NCI-H146 (cell line): Measurements from ENCODE around the gene OCRL.
A peak's percentile ranks its signal among the peaks of the same experiment; 100 is the strongest.

ENCODE experiments used
- DNase-seq: peaks from one replicate; lab custom pipeline; 2025; lab: John Stamatoyannopoulos, UW

OCRL gene

DNA sequence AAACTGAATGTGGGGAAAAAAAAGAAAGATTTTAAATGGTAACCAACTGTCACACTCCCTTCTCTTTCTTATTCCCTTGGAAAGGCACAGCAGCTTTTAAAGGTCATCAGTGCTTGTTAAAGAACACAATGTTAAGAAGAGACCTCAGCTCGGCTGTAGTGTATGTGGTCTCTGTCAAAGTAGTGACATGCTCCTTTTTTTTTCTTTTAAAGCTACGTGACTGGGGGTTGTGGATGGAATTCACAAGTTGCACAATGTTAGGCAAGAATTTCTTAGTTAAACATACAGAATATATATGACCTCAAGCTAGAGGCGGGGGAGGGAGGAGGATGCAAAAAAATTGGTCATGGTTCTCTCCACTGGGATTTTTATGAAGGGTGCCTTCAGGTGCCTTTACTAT is 45.6 kb downstream of the OCRL start:
- no peak for DNase-seq

- no peak for DNase-seq
Observed at GRCh38 chrX:129586446-129586845, 46.4 kb downstream of the OCRL start.

GRCh38 chrX:129590596-129590995 is 50.5 kb downstream of the OCRL start:
- DNase-seq = no peak

GRCh38 chrX:129593137-129593536 is 53.1 kb downstream of the OCRL start:
- no peak for DNase-seq

- DNase-seq = no peak
Observed at GRCh38 chrX:129594781-129595180, 54.7 kb downstream of the OCRL start.

GRCh38 chrX:129596077-129596476 is 56.0 kb downstream of the OCRL start:
- no peak for DNase-seq

DNA sequence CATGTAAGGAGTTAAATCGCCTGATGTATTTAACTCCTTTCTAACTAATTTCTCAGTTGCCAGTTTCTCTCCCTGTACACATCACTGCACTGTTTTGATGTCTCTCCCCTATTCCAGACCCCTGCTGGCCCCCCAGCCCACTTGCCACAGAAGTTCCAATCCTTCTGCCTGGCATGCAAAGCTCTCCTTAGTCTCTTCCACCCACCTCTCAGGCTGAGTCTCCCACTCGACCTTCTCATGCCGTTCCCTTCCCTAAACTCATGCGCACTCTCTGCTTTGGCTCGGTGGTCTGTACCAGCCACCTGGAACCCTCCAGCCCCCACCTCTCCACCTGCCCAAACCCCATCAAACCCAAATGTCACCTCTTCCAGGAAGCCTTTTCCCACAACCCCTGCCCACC is 57.8 kb downstream of the OCRL start:
- no peak for DNase-seq

DNA sequence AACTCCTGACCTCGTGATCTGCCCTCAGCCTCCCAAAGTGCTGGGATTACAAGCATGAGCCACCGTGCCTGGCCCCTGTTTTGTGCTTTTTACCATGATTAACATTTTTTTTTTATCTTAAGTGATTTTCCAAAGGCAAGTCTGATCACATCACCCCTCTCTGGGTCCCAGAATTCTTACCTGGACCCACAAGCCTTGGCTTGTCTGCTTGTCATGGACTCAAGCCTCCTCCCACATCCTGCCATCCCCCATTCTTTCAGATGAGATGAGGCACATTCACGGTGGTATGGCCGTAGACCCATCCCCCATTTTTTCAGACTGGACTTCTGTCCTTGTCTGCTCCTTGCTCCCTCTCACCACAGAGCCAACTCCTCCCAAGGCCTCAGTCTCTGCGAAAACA is 59.4 kb downstream of the OCRL start:
- no peak for DNase-seq

GRCh38 chrX:129599996-129600395 is 59.9 kb downstream of the OCRL start:
- no peak for DNase-seq

- no peak for DNase-seq
Observed at GRCh38 chrX:129600981-129601424, 60.9 kb downstream of the OCRL start.

DNA sequence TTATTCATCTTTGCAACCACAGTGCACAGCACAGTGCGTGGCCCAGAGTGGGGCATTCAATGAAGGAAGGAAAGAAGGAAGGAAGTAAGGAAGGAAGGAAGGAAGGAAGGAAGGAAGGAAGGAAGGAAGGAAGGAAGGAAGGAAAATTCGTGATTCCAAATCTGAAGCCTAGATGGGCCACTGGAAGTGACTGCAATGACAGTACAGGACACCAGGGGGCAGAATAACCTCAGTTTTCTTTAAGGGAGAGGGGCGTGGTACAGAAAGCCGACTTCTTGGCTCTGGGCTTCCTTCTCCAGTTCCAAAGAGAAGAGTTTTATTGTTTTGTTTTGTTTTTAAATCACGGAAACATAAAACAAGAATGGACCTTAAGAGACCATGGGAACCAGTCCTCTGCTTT is 66.9 kb downstream of the OCRL start:
- peak; percentile 54 for DNase-seq

DNA sequence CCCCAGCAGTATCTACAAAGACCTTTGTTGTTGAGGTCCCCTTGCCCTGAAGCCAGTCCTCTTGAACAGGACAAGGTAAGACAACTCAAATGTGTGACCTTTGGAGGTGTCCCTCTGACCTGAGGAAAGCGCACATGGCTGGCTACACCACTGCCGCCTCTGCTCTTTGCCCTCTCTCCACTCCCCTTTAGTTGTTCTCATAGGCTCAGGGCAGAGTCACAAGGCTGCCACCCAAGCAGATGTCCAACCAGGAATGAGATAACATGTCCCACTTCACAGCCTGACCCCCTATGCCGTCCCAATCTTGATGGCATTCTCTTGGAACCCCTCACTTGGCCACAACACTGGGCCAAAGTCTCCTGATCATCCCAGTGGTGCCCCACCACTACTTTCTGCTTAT is 68.4 kb downstream of the OCRL start:
- no peak for DNase-seq

GRCh38 chrX:129609395-129609794 is 69.3 kb downstream of the OCRL start:
- DNase-seq = no peak

DNA sequence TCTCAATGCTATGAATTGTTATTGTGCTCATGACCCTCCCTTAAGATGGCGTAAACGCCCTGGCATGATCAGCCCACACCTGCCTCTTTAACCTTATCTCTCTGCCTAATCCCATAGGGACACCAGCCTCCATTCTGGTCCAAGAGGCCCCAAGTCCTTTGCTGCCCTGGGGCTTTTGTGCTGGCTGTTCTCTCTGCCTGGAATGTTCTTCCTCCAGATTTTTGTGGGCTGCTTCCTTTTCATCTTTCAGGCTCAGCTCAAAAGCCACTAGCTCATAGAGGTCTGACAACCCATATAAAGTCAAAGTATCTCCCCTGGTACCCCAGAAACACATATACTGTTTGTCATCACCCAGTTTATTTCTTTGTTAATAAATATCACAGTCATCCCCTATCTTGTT is 72.3 kb downstream of the OCRL start:
- no peak for DNase-seq

DNA sequence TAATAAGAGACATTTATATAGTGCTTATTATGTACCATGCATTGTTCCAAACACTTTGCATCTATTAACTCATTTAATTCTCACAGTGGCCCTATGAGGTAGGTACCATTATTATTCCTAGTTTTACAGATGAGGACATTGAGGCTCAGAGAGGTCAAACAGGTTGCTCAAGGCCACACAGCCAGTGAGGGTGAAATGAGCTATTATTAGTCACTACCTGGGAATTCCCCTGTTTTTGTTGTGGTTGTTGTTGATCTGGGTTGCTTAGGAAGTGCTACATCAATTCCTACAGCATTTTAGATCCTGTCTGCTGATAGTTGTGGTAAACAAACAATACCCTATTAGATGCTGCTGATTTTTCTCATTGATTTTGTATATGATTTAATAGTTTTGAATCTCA is 73.5 kb downstream of the OCRL start:
- no peak for DNase-seq

- DNase-seq = no peak
Observed at GRCh38 chrX:129614481-129615255, 74.6 kb downstream of the OCRL start.

DNA sequence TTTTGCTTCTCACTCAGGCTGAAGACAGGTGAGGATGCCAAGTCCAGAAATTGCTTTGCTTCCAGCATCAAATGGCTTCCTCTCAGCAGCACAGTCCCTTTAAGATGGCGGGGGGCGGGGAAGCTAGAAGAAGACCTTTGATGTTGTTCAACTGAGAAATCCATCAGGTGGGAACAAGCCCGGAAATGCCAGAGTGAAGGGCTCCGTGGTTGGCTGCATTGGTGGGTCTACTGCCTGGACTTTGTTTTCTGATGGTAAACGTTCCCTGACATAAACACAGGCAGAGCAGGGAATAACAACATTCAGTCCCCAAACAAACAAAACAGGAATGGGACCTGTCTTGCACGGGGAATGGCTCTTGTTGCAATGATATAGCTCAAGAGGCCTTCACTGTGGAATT is 77.4 kb downstream of the OCRL start:
- DNase-seq = no peak

DNA sequence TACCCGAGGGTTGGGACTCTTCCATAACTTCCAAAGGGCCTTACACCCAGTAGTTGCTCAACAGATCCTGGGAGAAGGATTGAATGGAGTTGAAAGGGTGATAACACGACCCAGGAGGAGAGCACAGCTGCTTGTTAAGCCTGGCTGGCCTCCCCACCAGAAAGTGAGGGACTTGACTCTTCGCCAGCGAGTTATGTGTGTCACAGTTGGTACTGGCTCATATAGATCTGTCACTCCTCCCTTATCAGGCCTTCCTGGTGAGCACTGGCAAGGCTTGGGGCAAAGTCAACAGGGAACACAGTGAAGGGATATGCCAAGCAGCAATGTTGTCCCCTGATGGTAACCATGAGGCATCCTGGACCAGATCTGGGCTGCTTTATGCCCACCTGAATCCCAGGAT is 78.9 kb downstream of the OCRL start:
- no peak for DNase-seq

- DNase-seq = no peak
Observed at GRCh38 chrX:129622757-129623301, 82.8 kb downstream of the OCRL start.

GRCh38 chrX:129626026-129626425 is 86.0 kb downstream of the OCRL start:
- no peak for DNase-seq

GRCh38 chrX:129629837-129630236 is 89.8 kb downstream of the OCRL start:
- no peak for DNase-seq

GRCh38 chrX:129631849-129632248 is 91.8 kb downstream of the OCRL start:
- no peak for DNase-seq

DNA sequence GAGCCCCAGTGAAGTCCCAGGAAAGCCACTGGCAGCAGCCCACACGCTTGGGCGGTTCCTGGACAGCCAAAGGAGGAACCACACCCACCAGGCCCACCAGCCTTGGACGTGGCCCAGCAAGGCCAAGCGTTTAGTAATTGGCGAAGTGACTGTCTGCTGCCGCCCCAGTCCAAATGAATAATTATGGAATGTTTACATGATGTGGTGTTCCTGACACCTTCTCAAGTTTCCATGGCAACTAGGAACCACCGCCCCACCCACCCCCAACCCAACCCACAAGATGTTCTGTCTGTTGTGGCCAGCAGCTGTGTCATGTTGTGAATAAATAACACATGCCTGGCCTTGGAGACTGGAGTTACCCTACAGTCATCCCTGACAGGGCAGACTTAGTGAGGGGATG is 92.4 kb downstream of the OCRL start:
- no peak for DNase-seq

DNA sequence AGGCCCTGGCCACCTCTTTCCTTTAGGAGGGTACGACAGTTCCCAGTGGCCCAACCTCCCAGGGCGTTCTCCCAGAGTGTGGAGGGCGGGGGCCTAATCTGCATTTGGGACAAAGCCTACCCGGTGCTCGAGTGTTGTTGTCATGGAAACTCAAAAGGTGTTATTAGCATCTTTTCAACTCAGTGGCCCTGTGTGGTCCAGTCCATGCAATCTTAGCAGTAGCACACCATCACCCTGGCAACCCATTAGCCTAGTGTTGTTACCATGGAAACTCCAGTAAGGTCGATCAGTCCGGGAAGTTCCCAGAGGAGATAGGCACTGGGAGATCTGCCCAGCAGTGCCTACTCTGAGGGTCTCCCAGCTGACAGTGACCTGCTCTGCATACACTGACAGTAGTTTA is 94.5 kb downstream of the OCRL start:
- DNase-seq = peak; percentile 43
